NCI-H2029 (cell line): ENCODE results near the gene MCU.

ENCODE experiments used
- DNase-seq: peaks from one replicate; lab custom pipeline; 2025; lab: John Stamatoyannopoulos, UW

The MCU gene

DNA sequence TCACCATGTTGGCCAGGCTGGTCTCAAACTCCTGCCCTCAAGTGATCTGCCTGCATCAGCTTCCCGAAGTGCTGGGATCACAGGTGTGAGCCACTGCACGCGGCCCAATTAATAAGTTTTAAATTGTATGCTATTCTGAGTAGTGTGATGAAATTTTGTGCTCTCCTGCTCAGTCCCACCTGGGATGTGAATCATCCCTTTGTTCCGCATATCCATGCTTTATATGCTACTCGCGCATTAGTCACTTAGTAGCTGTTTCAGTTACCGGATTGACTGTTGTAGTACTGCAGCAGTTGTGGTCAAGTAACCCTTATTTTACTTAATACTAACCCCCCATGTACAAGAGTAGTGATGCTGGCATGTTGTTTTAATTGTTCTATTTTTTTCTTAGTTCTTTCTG is 154.3 kb downstream of the MCU start:
- DNase-seq, result no peak

DNA sequence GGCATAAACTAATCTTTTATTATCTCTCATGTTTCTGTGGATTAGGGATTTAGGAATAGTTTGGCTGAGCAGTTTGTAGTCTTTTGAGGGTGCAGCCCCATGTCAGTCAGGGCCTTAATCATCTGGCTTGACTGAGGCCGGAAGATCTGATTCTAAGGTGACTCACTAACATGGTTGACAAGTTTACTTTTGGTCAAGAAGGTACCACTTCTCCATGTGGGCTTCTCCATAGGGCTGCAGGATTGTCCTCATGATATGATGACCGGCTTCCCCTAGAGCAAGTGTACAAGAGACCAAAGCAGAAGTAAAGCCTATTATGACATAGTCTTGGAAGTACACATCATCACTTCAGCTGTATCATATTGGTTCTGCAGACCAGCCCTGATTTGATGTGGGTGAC is 155.7 kb downstream of the MCU start:
- no peak for DNase-seq

DNA sequence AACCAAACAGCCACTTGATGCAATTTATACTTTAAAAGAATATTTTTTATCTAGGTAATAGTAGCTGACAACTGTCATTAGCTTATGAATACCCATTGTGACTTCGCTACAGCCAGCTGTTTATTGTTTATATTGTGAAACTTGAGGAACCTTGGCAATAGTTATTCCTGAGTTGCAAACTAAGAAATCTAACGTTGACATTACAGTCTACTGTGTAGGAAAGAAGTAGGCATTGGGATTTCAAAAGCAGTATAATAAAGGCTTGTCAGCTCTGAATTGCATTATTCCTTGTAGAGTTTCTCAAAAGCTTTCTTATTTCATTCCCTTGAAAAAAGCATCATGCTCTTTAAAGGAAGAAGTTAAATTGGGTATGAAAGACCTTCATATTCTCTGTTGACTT is 158.9 kb downstream of the MCU start:
- no peak for DNase-seq

DNA sequence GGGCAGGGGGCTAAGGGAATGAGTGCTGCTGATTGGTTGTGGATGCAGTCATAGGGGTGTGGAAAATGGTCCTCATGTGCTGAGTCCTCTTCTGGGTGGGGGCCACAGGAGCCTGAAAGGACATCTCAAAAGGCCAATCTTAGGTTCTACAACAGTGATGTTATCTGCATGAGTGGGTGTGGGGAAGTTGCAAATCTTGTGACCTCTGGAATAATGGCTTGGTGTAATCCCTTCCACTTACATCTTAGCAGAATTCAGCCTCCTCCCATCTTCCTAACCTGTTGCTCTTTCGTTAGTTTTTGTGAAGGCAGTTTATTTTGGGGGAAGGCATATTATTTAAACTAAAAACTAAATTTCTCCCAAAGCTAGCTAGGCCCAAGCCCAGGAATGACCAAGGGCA is 159.6 kb downstream of the MCU start:
- no peak for DNase-seq

DNA sequence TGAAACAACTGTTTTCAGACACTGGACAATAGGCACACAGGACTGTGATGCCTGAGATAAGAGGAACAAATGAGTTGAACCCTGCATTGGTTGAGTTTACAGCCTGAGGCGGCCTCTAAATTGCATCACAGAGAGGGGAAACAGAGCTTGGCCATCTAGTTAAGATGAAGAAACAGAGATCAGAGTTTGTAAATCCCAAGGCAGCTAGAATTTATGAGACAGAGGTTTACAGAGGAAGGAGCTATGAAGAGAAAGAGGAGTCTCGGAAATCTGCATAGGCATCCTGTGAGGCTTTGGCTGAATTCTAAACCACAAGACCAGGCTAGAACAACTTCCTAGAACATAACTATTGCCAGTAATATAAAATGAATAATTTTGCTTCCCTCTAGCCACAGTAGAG is 160.6 kb downstream of the MCU start:
- DNase-seq, result no peak

DNA sequence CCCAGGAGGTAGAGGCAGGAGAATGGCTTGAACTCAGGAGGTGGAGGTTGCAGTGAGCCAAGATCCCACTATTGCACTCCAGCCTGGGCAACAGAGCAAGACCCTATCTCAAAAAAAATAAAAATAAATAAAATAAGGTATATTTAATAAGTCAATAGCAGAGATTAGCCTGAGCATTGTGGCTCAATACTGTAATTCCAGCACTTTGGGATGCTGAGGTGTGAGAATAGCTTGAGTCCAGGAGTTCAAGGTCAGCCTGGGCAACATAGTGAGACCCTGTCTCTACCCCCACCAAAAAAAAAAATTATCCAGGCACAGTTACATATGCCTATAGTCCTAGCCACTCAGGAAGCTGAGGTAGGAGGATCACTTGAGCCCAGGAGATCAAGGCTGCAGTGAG is 163.2 kb downstream of the MCU start:
- DNase-seq, result no peak

DNA sequence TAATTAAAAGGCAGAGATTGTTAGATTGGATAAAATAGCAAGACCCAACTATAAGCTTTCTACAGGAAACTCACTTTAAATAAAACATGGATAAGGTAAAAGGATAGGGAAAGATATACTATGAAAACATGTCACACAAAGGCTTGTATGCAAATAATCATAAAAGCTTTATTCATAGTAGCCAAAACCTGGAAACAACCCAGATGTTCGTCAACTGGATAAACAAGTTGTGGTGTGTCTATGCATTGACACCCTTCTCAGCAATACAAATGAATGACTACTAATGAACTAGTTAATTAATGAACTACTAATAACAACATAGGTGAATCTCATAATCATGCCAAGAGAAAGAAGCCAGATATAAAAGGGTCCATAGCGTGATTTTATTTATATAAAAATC is 163.8 kb downstream of the MCU start:
- no peak for DNase-seq

DNA sequence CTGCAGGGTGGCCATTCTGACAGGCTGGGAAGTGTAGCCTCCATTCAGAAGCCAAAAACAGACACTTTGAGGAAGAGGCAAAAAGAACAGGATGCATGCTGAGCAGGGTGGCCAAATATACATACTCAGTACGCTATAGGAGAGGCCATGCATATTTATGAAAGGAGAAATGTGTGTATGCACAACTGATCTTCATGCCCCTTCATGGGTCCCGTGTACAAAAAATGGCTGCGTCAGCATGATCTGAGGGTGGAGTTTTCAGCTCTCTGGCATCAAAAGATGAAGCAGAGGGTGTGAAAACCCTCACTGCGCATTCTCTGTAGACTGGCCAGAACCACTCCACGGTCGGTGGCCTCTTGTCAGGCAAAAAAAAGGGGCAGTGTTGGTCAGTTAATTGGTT is 166.1 kb downstream of the MCU start:
- DNase-seq, result no peak

DNA sequence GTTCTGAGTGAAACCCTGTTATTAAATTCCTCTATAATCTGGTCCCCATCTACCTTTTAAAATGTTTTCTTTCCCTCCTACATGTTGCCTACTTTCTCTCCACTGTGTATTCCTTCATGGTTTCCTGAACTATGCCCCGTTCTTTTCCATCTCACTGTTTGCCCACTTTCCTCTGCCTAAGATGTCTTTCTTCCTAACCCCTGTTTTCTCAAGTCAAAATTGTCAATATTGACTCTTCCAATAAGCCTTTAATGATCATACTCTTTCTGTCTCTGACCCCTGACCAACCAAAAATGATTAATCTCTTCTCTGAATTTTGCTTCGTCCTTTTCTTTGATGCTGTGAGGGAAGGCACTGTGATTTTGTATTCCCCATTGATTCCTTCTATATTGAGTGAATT is 171.0 kb downstream of the MCU start:
- no peak for DNase-seq

DNA sequence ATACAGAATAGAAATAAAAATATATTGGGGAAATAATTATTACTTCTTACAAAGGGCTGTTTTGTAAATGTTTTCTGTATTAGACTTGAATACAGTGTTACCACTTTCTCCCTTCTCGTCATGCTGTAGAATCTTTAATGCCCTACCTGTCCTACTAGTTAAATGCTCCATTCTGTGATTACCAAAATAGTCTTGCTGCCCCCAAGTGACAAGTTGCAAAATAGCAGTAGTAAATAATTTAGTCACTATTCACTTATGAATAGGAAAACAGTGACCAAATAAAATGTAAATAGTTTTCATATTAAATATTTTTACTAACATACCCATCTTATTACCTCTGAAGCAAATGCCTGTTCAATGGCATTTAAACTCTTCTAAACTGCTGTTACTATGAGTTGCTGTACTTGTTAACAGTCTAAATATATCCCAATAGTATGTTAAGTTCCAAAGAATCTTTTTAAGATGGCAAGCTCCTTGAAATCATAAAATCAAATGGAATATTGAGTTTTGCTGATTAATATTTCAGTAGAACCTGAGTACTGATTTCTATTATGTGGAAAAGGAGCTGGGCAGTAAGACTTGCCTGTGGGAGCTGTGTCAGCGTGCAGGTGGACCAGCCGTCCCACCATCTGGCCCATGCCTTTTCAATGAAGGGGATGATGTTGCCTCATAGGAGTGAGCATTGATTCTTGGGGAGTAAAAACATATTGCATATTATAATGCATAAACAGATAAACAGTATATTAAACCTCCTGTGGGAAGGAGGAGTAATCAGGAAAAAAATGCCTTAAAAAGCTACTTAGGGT is 183.5 kb downstream of the MCU start:
- no peak for DNase-seq

DNA sequence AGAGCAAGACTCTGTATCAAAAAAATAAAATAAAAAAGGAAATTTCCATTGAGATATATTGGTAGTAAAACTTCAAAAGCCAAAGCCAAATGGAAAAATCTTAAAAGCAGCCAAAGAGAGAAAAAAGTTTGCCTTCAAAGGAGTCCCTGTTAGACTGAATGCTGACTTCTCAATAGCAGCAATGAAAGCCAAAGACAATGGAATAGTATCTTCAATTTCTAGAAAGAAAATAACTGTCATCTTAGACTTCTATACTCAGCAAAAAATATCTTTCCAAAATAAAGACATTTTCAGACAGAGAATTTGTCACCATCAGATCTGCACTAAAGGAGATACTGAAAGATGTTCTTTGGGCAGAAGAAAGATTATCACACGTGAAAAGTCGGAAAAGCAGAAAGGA is 187.3 kb downstream of the MCU start:
- DNase-seq, result no peak

DNA sequence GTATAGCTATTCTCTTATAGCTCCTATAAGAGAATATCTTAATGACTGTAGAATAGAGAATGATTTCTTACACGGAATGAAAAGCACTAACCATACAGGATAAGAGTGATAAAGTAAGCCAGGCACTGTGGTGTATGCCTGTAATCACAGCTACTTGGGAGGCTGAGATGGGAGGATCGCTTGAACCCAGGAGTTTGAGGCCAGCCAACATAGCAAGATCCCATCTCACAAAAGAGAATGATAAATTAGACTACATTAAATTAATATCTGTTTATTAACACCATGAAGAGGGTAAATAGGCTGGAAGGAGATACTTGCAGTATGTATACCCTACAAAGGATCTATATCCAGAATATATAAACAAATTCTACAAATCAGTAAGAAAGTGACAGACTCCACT is 189.3 kb downstream of the MCU start:
- DNase-seq, result no peak

DNA sequence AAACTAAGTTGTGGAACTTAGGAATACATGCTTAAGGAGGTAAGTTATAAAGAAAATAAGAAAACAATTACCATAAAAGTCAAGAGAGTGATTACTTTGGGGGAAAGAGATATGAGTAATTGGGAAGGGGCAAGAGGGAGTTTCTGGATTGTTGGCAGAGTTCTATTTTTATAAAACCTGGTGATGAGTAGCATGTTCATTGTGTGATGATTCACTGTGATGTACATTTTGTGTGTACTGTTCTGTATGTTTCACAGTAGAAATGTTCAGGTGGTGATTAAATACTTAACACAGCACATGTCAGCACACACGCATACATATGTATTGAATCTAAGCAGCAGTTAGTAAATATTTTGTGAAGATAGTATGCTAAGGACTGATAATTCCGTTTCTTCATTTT is 191.9 kb downstream of the MCU start:
- no peak for DNase-seq

DNA sequence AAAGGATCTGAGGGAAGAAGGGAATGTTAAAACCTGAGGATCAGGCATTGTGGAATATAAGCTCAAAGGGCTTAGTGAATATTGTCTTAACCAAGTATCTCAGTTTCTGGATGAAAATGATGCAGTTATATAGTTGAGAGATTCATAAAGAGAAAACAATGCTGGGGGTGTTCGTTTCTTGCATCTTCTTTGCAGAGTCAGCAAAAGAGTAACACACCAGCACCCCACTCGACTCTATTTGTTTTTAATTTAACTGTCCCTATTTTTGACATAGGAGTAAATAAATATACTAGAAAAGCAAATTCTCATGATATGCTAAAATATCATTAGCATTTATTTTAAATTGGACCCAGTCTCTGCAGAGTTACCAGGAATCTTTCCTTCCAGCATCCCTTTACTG is 194.0 kb downstream of the MCU start:
- no peak for DNase-seq

DNA sequence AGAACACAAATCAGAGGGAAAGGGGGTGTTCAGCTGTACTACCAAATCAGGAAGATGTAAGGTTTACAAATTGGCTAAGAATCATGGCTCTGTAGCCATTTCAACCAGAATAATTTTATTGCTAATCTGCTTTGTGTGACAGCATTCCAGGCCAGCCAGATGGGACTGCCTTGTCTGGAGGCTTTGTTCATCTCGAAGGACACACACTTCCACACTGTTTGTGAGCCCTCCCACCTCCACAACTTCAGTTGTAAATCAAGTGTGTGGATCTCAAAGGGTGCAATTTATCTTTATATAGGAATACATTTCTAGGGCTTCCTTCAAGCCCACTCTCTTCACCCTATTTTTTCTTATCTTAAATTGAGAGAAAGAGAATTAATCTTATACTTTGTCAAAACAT is 194.7 kb downstream of the MCU start:
- no peak for DNase-seq

DNA sequence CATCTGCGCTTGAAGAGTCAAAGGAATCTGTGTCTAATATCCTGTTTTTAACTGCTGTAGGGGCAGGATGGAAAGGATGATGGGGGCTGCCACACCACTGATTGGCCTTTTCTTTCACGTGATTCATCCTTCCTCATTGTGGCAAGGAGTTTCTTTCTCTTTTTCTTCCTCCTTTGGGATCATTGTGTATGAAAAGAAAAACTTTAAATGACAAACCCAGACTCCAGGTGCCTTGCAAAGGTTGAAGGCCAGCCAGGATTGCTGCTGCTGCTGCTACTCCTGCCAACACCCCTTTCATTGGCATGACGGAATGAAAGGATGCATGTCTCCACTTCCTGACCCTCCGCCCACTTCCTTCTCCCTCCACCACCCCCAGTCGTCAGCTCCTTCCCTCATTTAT is 195.1 kb downstream of the MCU start:
- DNase-seq, result no peak

DNA sequence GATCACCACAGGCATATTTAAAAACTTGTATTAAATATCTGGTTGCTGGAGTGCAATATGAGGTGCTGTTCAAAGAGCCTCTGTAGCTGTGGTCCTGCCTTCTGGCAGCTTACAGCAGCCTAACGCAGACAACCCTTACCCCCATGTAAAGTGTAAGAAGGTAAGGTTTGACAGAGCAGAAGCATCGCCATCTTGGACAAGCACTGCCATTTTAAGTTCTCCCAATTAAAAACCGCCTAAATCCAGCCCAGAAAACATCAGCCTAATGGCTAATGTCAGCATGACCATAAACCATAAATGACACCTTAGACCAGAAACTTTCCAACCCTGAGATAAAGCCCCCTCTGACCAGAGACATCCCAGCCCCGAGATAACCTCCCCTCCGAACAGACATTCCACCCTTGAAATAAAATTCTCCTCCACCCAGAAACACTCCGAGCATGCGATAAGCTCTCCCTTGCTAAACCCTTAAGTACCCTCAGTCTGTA is 196.3 kb downstream of the MCU start:
- DNase-seq, result no peak

DNA sequence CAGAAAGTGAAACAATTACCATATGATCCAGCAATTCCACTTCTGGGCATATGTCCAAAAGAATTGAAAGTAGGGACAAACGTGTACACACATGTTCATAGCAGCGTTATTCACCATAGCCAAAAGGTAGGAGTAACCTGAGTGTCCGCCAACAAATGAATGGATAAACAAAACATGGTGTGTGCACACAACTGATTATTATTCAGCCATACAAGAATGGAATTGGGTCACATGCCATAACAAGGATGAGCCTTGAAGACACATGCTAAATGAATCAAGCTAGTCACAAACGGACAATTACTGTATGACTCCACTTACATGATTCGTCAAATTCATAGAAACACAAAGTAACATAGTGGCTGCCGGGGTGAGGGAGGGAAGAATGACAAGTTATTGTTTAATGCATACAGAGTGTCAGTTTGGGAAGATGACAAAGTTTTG is 197.5 kb downstream of the MCU start:
- DNase-seq, result peak; percentile 64

DNA sequence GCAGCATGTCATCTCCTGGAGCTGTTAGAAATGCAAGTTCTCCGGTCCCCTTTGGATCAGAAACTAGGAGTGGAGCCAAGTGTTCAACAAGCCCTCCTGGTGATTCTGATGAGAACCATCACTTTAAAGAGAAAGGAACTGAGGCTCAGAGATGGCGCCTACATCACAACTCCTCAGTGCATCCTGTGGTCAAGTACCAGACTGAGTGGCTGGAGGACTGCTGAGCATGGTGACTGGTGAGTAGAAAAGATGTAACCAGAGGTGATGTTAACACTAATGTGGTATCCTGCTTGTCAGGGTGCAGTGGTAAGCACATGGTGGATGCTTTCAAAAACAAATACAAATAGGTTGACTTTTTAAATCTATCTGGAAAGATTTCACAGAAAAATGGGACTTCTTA is 198.1 kb downstream of the MCU start:
- DNase-seq, result no peak

DNA sequence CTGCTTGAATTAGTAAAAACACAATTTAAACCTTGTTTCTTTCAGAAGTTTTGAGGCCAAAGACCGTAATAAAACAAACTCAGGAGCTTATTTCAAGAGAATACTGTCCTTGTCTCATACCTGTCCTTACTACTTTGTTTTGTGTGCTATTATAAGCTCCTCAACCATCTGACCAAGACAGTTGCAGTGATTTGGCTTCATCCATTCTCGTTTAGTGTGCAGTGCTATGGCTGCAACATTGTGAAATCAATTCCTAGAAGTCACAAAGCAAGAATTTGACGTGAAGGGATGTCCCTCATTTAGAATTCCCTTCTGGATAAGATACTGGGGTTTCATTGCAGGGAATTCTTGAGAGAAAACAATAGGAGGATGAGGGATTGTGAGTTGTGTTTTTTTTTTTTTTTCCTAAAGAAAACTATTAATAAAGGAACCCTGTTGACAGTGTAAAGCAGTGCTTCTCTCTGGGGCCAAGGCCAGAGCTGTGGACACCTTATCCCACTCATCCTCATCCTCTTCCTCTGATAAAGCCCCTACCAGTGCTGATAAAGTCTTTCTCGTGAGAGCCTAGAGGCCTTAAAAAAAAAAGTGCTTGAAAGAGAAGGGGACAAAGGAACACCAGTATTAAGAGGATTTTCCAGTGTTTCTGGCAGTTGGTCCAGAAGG is 201.3 kb downstream of the MCU start, which contains the start of gene OIT3:
Gene OIT3, plus strand, starts transcription at position 604 of the 663 bp plus-strand sequence. CDS start 60 bp downstream, outside the sequence.
- DNase-seq, result no peak

DNA sequence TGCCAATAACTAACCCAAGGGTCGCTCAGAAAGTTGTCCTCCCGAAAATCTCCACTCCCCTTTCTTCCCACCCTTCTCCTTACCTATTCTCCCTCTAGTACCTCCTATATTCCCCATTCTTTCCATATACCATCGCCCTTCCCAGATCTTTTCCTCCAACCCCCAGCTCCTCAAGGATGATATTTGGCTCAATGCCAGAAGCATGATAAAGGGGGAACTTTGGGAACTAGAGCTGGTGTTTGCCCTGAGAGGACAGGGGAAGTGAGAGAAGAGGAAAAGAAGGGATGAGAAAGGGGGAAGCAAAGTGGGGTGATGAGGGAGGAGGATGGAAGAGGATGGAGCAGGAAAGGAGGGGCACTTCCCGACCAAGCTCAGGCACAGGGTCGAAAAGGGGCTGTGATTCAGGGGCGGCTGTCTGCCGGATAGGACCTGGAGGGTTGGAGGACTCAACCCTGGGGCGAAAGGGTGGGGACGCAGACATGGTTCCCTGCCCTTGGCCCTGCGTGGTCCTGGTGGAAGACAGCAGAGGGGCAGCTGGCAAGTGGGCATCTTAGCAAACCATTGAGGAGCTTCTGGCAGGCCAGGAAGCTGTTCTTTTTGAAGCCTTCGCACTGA is 203.4 kb downstream of the MCU start:
- DNase-seq, result no peak

DNA sequence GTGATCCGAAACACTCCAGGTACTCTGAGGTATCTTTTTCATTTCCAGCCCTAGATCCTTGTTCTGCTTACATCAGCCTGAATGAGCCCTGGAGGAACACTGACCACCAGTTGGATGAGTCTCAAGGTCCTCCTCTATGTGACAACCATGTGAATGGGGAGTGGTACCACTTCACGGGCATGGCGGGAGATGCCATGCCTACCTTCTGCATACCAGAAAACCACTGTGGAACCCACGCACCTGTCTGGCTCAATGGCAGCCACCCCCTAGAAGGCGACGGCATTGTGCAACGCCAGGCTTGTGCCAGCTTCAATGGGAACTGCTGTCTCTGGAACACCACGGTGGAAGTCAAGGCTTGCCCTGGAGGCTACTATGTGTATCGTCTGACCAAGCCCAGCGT is 206.7 kb downstream of the MCU start:
- DNase-seq, result no peak

DNA sequence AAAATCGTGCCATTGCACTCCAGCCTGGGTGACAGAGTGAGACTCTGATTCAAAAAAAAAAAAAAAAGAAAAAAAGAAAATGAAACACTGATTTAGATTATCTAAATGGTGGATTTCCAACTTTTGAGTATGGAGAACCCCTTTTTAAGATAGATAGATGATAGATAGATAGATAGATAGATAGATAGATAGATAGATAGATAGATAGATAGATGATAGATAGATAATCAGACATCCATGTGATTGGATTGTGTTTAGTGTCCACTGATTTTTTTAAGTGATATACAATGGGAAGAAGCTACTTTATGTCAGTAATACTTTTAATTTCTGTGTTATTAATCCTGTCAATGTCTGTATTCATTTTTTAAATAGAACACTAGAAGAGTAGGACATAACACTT is 207.6 kb downstream of the MCU start:
- DNase-seq, result no peak
